ENCODE data around the gene CHRND. TPM values are rescaled to one million over a fixed set of nuclear protein-coding genes. Genes with fewer than 3 reads are reported as not detected.

Gene CHRND
- total and polyA plus RNA-seq, 4 donors: not detected

- peak within 1 kb of the TSS; percentile 73 to 76 for H3K4me3 ChIP-seq (ENCODE audit: low read length in 2 of 2)
- 0% methylated on average over 75 to 81 of the region's 81 CpGs for WGBS, 2 donors
- ATAC-seq (ENCODE audit: low FRiP score): peak; percentile 98
- H3K4me1 ChIP-seq (ENCODE audit: control insufficient read depth in 1 of 2, insufficient read depth in 2 of 2, low read length in 2 of 2): no peaks in the 10 kb centered on the region
- peaks cover 0 to 2% of the 10 kb centered on the region in 2 donors for H3K36me3 ChIP-seq (ENCODE audit: control insufficient read depth in 1 of 2, insufficient read depth in 2 of 2, low read length in 1 of 2)
- no peaks in the 10 kb centered on the region for H3K9me3 ChIP-seq (ENCODE audit: control insufficient read depth, low read length)
- H3K27ac ChIP-seq (ENCODE audit: low read depth in 1 of 2, low read length in 2 of 2): peak within 1 kb of the TSS; percentile 39 to 78
- peak; percentile 96 to 98 for DNase-seq
- intact Hi-C loops (cut with DNase I): no loop called here
- H3K27me3 ChIP-seq (ENCODE audit: control insufficient read depth in 1 of 2, insufficient read depth in 2 of 2, low read length in 1 of 2): no peaks in the 10 kb centered on the region
Measured at GRCh38 chr2:232550354-232551249, 24.6 kb downstream of the CHRND start, which contains the start of the genes EIF4E2 and TIGD1. TSS of gene EIF4E2 (plus strand) at chr2:232550689. CDS start at chr2:232550725, 36 bp downstream. TSS of gene TIGD1 (minus strand) at chr2:232550557. CDS start at chr2:232549882, 675 bp downstream.

- intact Hi-C loops (cut with DNase I): no loop called here
- WGBS, 2 donors: 6 to 7% methylated on average over 7 of the region's 7 CpGs
- Histone ChIP-seq H3K4me3 (ENCODE audit: low read length in 2 of 2) (peak overlapping the region; percentile 73 to 76), H3K9me3 (ENCODE audit: control insufficient read depth, low read length) (no peaks in the 10 kb centered on the region), H3K27me3 (ENCODE audit: control insufficient read depth in 1 of 2, insufficient read depth in 2 of 2, low read length in 1 of 2) (no peaks in the 10 kb centered on the region), H3K4me1 (ENCODE audit: control insufficient read depth in 1 of 2, insufficient read depth in 2 of 2, low read length in 2 of 2) (no peaks in the 10 kb centered on the region), H3K36me3 (ENCODE audit: control insufficient read depth in 1 of 2, insufficient read depth in 2 of 2, low read length in 1 of 2) (peaks cover 0 to 2% of the 10 kb centered on the region in 2 donors), H3K27ac (ENCODE audit: low read depth in 1 of 2, low read length in 2 of 2) (peak overlapping the region in 1 of 2 donors; percentile 76)
- ATAC-seq (ENCODE audit: low FRiP score): no peak
- DNase-seq: no peak
Measured at GRCh38 chr2:232551250-232551638, 25.3 kb downstream of the CHRND start.

- WGBS, 2 donors: 81 to 93% methylated on average over 4 of the region's 4 CpGs
- no peaks in the 10 kb centered on the region for H3K4me1 ChIP-seq (ENCODE audit: control insufficient read depth in 1 of 2, insufficient read depth in 2 of 2, low read length in 2 of 2)
- H3K4me3 ChIP-seq (ENCODE audit: low read length in 2 of 2): peak overlapping the region; percentile 73 to 76
- intact Hi-C loops (cut with DNase I): no loop called here
- no peaks in the 10 kb centered on the region for H3K9me3 ChIP-seq (ENCODE audit: control insufficient read depth, low read length)
- H3K36me3 ChIP-seq (ENCODE audit: control insufficient read depth in 1 of 2, insufficient read depth in 2 of 2, low read length in 1 of 2): peaks cover 0 to 2% of the 10 kb centered on the region in 2 donors
- H3K27ac ChIP-seq (ENCODE audit: low read depth in 1 of 2, low read length in 2 of 2): no peak overlapping the region
- DNase-seq: no peak
- no peaks in the 10 kb centered on the region for H3K27me3 ChIP-seq (ENCODE audit: control insufficient read depth in 1 of 2, insufficient read depth in 2 of 2, low read length in 1 of 2)
- ATAC-seq (ENCODE audit: low FRiP score): no peak
Measured at GRCh38 chr2:232551776-232552175, 25.8 kb downstream of the CHRND start.

GRCh38 chr2:232556426-232556825 lies 30.5 kb downstream of the CHRND start:
- WGBS, 2 donors: 76% methylated on average over 3 of the region's 3 CpGs
- Histone ChIP-seq H3K9me3 (ENCODE audit: control insufficient read depth, low read length) (no peaks in the 10 kb centered on the region), H3K27ac (ENCODE audit: low read depth in 1 of 2, low read length in 2 of 2) (no peak overlapping the region), H3K4me3 (ENCODE audit: low read length in 2 of 2) (no peak overlapping the region), H3K36me3 (ENCODE audit: control insufficient read depth in 1 of 2, insufficient read depth in 2 of 2, low read length in 1 of 2) (peaks cover 2 to 4% of the 10 kb centered on the region in 2 donors), H3K27me3 (ENCODE audit: control insufficient read depth in 1 of 2, insufficient read depth in 2 of 2, low read length in 1 of 2) (no peaks in the 10 kb centered on the region), H3K4me1 (ENCODE audit: control insufficient read depth in 1 of 2, insufficient read depth in 2 of 2, low read length in 2 of 2) (no peaks in the 10 kb centered on the region)
- ATAC-seq (ENCODE audit: low FRiP score) (no peak), DNase-seq (no peak)
- intact Hi-C loops (cut with DNase I): no loop called here

GRCh38 chr2:232562515-232563151 lies 36.7 kb downstream of the CHRND start:
- Histone ChIP-seq H3K27me3 (ENCODE audit: control insufficient read depth in 1 of 2, insufficient read depth in 2 of 2, low read length in 1 of 2) (no peaks in the 10 kb centered on the region), H3K9me3 (ENCODE audit: control insufficient read depth, low read length) (no peaks in the 10 kb centered on the region), H3K4me3 (ENCODE audit: low read length in 2 of 2) (no peak overlapping the region), H3K27ac (ENCODE audit: low read depth in 1 of 2, low read length in 2 of 2) (no peak overlapping the region), H3K36me3 (ENCODE audit: control insufficient read depth in 1 of 2, insufficient read depth in 2 of 2, low read length in 1 of 2) (peaks cover 6 to 11% of the 10 kb centered on the region in 2 donors), H3K4me1 (ENCODE audit: control insufficient read depth in 1 of 2, insufficient read depth in 2 of 2, low read length in 2 of 2) (no peaks in the 10 kb centered on the region)
- intact Hi-C loops (cut with DNase I): no loop called here
- WGBS, 2 donors: 87% methylated on average over 8 of the region's 8 CpGs
- ATAC-seq (ENCODE audit: low FRiP score): no peak
- no peak for DNase-seq

GRCh38 chr2:232563580-232563979 lies 37.6 kb downstream of the CHRND start:
- no peaks in the 10 kb centered on the region for H3K9me3 ChIP-seq (ENCODE audit: control insufficient read depth, low read length)
- H3K4me1 ChIP-seq (ENCODE audit: control insufficient read depth in 1 of 2, insufficient read depth in 2 of 2, low read length in 2 of 2): no peaks in the 10 kb centered on the region
- H3K27ac ChIP-seq (ENCODE audit: low read depth in 1 of 2, low read length in 2 of 2): no peak overlapping the region
- no peak for ATAC-seq (ENCODE audit: low FRiP score)
- no peak overlapping the region for H3K4me3 ChIP-seq (ENCODE audit: low read length in 2 of 2)
- H3K36me3 ChIP-seq (ENCODE audit: control insufficient read depth in 1 of 2, insufficient read depth in 2 of 2, low read length in 1 of 2): peaks cover 5 to 11% of the 10 kb centered on the region in 2 donors
- 59 to 66% methylated on average over 3 of the region's 3 CpGs for WGBS, 2 donors
- DNase-seq: no peak
- no peaks in the 10 kb centered on the region for H3K27me3 ChIP-seq (ENCODE audit: control insufficient read depth in 1 of 2, insufficient read depth in 2 of 2, low read length in 1 of 2)
- intact Hi-C loops (cut with DNase I): no loop called here

GRCh38 chr2:232567721-232568120 lies 41.8 kb downstream of the CHRND start:
- DNase-seq: no peak
- Histone ChIP-seq H3K4me3 (ENCODE audit: low read length in 2 of 2) (no peak overlapping the region), H3K36me3 (ENCODE audit: control insufficient read depth in 1 of 2, insufficient read depth in 2 of 2, low read length in 1 of 2) (peaks cover 10 to 20% of the 10 kb centered on the region in 2 donors), H3K4me1 (ENCODE audit: control insufficient read depth in 1 of 2, insufficient read depth in 2 of 2, low read length in 2 of 2) (no peaks in the 10 kb centered on the region), H3K27me3 (ENCODE audit: control insufficient read depth in 1 of 2, insufficient read depth in 2 of 2, low read length in 1 of 2) (no peaks in the 10 kb centered on the region), H3K9me3 (ENCODE audit: control insufficient read depth, low read length) (no peaks in the 10 kb centered on the region), H3K27ac (ENCODE audit: low read depth in 1 of 2, low read length in 2 of 2) (no peak overlapping the region)
- ATAC-seq (ENCODE audit: low FRiP score): no peak
- intact Hi-C loops (cut with DNase I): no loop called here

GRCh38 chr2:232568161-232568560 lies 42.2 kb downstream of the CHRND start:
- no peaks in the 10 kb centered on the region for H3K27me3 ChIP-seq (ENCODE audit: control insufficient read depth in 1 of 2, insufficient read depth in 2 of 2, low read length in 1 of 2)
- no peaks in the 10 kb centered on the region for H3K9me3 ChIP-seq (ENCODE audit: control insufficient read depth, low read length)
- ATAC-seq (ENCODE audit: low FRiP score) (no peak), DNase-seq (no peak)
- no peaks in the 10 kb centered on the region for H3K4me1 ChIP-seq (ENCODE audit: control insufficient read depth in 1 of 2, insufficient read depth in 2 of 2, low read length in 2 of 2)
- H3K27ac ChIP-seq (ENCODE audit: low read depth in 1 of 2, low read length in 2 of 2): no peak overlapping the region
- H3K4me3 ChIP-seq (ENCODE audit: low read length in 2 of 2): no peak overlapping the region
- H3K36me3 ChIP-seq (ENCODE audit: control insufficient read depth in 1 of 2, insufficient read depth in 2 of 2, low read length in 1 of 2): peaks cover 10 to 17% of the 10 kb centered on the region in 2 donors
- WGBS, 2 donors: 50 to 55% methylated on average over 5 of the region's 5 CpGs
- intact Hi-C loops (cut with DNase I): no loop called here

All from aorta (tissue), 5 donors.